ENCODE data around the gene TYRO3. TPM values are rescaled to one million over a fixed set of nuclear protein-coding genes. Genes with fewer than 3 reads are reported as not detected.

Gene TYRO3
- total RNA-seq, 2 donors from 2014 or later = 5.2 to 99.6 TPM

DNA sequence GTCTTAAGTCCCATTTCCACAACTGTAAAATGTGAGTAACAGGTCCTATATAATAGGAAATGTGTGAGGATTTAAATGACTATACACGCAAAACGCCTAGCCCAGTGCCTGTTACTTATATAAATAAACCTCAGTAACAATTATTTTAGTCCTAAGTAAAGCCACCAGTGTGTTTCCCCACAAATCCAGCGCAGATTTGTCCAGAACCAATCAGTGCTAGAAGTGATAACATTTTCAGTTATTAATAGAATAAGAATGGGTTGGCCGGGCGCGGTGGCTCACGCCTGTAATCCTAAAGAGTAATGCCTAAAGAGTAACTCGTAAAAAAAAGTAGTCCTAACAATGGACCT lies 15.5 kb upstream of the TYRO3 start:
- WGBS = 3% methylated on average over 8 of the region's 8 CpGs
- Histone ChIP-seq H3K4me1 (replicated peaks) (no peaks in the 10 kb centered on the region), H3K9me3 (no peaks in the 10 kb centered on the region), H3K36me3 (no peaks in the 10 kb centered on the region), H3K27me3 (replicated peaks; ENCODE audit: insufficient read depth) (no peaks in the 10 kb centered on the region), H3K27ac (peak overlapping the region; percentile 68 to 78), H3K4me3 (peak overlapping the region; percentile 60 to 78)
- DNase-seq (ENCODE audit: low spot score) = no peak
- no peak for TF ChIP-seq POLR2AphosphoS5 (IDR thresholded peaks at IDR 0.05)
- TF ChIP-seq, protein P1, sequence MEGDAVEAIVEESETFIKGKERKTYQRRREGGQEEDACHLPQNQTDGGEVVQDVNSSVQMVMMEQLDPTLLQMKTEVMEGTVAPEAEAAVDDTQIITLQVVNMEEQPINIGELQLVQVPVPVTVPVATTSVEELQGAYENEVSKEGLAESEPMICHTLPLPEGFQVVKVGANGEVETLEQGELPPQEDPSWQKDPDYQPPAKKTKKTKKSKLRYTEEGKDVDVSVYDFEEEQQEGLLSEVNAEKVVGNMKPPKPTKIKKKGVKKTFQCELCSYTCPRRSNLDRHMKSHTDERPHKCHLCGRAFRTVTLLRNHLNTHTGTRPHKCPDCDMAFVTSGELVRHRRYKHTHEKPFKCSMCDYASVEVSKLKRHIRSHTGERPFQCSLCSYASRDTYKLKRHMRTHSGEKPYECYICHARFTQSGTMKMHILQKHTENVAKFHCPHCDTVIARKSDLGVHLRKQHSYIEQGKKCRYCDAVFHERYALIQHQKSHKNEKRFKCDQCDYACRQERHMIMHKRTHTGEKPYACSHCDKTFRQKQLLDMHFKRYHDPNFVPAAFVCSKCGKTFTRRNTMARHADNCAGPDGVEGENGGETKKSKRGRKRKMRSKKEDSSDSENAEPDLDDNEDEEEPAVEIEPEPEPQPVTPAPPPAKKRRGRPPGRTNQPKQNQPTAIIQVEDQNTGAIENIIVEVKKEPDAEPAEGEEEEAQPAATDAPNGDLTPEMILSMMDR (IDR thresholded peaks at IDR 0.05) = no peak
- TF ChIP-seq POLR2A (IDR thresholded peaks at IDR 0.05) = no peak
- intact Hi-C loops (cut with DNase I) = no loop called here

DNA sequence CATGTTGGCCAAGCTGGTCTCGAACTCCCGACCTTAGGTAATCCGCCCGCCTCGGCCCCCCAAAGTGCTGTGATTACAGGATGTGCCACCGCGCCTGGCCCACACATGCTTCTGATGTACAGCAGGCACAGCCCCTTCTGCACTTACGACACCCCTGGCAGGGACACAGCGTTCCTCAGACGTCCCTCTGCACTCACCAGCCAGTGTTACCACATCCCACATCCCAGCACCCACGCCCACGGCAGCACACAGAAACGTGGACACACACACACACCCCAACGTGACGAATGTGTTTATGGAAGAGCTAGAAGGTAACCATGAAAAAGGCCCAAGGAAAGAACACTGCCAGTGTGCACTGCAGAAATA lies 14.4 kb upstream of the TYRO3 start:
- TF ChIP-seq, protein P1 (IDR thresholded peaks at IDR 0.05) = no peak
- TF ChIP-seq POLR2AphosphoS5 (IDR thresholded peaks at IDR 0.05) = no peak
- TF ChIP-seq POLR2A (IDR thresholded peaks at IDR 0.05) = no peak
- H3K27ac ChIP-seq = peak overlapping the region in 1 of 2 donors; percentile 68
- no peaks in the 10 kb centered on the region for H3K9me3 ChIP-seq
- no peaks in the 10 kb centered on the region for H3K27me3 ChIP-seq (replicated peaks; ENCODE audit: insufficient read depth)
- DNase-seq (ENCODE audit: low spot score) = no peak
- 67% methylated on average over 15 of the region's 15 CpGs for WGBS
- no peaks in the 10 kb centered on the region for H3K36me3 ChIP-seq
- intact Hi-C loops (cut with DNase I) = no loop called here
- H3K4me3 ChIP-seq = peak overlapping the region; percentile 60 to 78
- no peaks in the 10 kb centered on the region for H3K4me1 ChIP-seq (replicated peaks)

DNA sequence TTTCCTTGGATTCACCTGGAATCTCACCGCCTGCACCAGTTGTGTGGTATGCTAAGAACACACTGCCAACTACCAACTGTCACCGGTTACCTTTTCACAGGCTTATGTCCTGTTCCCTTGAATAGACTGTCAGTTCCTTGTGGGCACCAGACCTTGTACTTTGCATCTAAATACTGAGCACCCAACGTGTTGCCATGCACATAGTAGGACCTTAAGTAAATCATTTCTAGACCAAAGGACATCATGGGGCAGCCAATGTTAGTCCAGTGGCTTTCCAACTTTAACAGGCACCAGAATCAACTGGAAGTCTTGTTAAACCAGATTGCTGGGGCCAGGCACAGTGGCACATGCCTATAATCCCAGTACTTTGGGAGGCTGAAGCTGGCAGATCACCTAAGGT lies 13.8 kb upstream of the TYRO3 start:
- no peak for DNase-seq (ENCODE audit: low spot score)
- Histone ChIP-seq H3K9me3 (no peaks in the 10 kb centered on the region), H3K4me3 (no peak overlapping the region), H3K27me3 (replicated peaks; ENCODE audit: insufficient read depth) (no peaks in the 10 kb centered on the region), H3K4me1 (replicated peaks) (no peaks in the 10 kb centered on the region), H3K27ac (no peak overlapping the region), H3K36me3 (no peaks in the 10 kb centered on the region)
- 98% methylated on average over 3 of the region's 3 CpGs for WGBS
- intact Hi-C loops (cut with DNase I) = no loop called here
- no peak for TF ChIP-seq POLR2AphosphoS5 (IDR thresholded peaks at IDR 0.05)
- TF ChIP-seq POLR2A (IDR thresholded peaks at IDR 0.05) = no peak
- TF ChIP-seq, protein P1 (IDR thresholded peaks at IDR 0.05) = no peak

DNA sequence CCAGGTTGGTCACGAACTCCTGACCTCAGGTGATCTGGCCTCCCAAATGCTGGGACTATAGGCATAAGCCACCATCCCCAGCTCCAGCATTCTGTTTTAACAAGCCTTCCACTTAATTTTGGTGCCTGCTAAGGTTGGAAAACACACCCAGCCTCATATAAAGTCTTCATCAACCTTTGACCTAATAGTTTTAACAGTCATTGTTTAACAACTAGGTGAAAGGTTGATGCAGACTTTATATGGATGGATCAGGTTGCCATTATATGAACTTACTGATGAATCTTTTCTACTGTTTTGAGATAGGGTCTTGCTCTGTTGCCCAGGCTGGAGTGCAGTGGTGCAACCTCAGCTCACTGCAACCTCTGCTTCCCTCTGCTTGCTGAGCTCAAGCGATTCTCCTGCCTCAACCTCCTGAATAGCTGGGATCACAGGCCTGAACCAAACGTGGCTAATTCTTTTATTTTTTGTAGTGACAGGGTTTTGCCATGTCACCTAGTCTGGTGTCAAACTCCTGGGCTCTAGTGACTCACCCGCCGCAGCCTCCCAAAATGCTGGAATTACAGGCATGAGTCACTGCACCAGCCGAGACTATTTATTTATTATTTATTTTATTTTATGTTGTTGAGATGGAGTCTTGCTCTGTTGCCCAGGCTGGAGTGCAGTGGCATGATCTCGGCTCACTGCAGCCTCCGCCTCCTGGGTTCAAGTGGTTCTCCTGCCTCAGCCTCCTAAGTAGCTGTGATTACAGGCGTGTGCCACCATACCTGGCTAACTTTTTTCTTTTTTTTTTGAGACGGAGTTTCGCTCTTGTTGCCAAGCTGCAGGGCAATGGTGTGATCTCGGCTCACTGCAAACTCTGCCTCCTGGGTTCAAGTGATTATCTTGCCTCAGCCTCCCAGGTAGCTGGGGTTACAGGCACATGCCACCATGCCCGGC lies 11.9 kb upstream of the TYRO3 start:
- Histone ChIP-seq H3K4me3 (no peak overlapping the region), H3K9me3 (no peaks in the 10 kb centered on the region), H3K27ac (no peak overlapping the region), H3K36me3 (no peaks in the 10 kb centered on the region), H3K4me1 (replicated peaks) (no peaks in the 10 kb centered on the region), H3K27me3 (replicated peaks; ENCODE audit: insufficient read depth) (no peaks in the 10 kb centered on the region)
- intact Hi-C loops (cut with DNase I) = no loop called here
- 82% methylated on average over 13 of the region's 13 CpGs for WGBS
- TF ChIP-seq POLR2A (IDR thresholded peaks at IDR 0.05) (no peak), POLR2AphosphoS5 (IDR thresholded peaks at IDR 0.05) (no peak)
- TF ChIP-seq, protein P1 (IDR thresholded peaks at IDR 0.05) = no peak
- DNase-seq (ENCODE audit: low spot score) = no peak
